Mesodermal cell (in vitro differentiated cells): ENCODE measurements around the gene EPHA2.

Experiments
- H3K27ac ChIP-seq: 2 replicates; pipeline ENCODE4 v1.7.0; 2013; ENCODE audit warnings: mild to moderate bottlenecking, low read depth, low read length, moderate library complexity; ENCODE audit not compliant: severe bottlenecking
- H3K36me3 ChIP-seq: 2 replicates; pipeline ENCODE4 v1.7.1; 2013; ENCODE audit warnings: mild to moderate bottlenecking, low read length, moderate library complexity; ENCODE audit not compliant: control insufficient read depth, insufficient read depth
- H3K4me1 ChIP-seq: one replicate; pipeline ENCODE4 v1.7.1; 2013; ENCODE audit warnings: mild to moderate bottlenecking, low read length; ENCODE audit not compliant: insufficient read depth, control insufficient read depth, poor library complexity, severe bottlenecking
- H3K4me3 ChIP-seq: 2 replicates; pipeline ENCODE4 v1.7.0; 2013; ENCODE audit warnings: low read length, control low read depth, mild to moderate bottlenecking; ENCODE audit not compliant: insufficient read depth, poor library complexity, severe bottlenecking; ENCODE audit errors: extremely low read depth
- H3K9me3 ChIP-seq: 2 replicates; pipeline ENCODE4 v1.7.1; 2013; ENCODE audit warnings: mild to moderate bottlenecking, low read length, moderate library complexity; ENCODE audit not compliant: control insufficient read depth
- WGBS, 2 experiments: methylation state at CpG; one replicate each; pipeline ENCODE4 v1.1.5; 2013; ENCODE audit warnings: missing lambda C conversion rate in 2 of 2; ENCODE audit not compliant: insufficient coverage in 2 of 2; 5-methylcytosine and 5-hydroxymethylcytosine counted together

Gene EPHA2

DNA sequence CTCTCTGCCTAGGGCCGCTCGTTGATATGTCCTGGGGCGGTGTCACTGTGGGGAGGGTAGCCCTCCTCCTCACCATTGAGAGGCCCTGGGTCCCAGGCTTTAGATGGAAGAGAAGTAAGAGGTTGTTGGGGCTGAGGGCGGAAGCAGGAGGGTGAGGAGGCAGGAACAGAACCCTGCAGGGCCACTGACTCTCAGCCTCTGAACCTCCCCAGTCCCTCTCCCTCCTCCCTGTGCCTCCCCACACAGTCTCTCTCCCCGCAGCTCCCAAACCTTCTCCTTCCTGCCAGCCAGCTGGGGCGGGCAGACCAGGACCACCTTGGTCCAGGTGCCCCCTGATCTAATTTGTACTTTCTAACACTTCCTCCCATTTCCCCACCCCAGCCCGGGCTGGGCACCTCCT lies 68.1 kb downstream of the EPHA2 start:
- no CpG with 5 or more reads among the region's 7 CpGs for WGBS, 2 experiments

DNA sequence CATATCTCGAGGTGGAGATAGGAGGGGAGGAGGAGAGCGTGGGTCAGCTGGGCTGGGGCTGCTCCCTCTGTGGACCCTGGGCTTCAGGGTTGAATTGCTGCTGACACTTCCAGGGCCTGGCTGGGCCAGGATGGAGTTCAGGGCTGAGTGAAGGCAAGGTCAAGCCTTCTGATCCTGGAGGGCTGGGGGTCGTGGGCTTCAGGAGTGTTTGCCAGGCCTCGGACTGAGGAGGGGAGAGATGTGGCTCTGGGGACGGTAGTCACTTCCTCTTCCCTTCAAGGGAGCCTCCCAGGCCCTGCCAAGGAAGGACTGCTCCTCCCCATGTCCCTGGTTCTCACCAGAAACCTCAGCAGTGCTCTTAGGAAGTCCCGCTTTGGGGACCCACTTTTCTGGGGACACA lies 70.3 kb downstream of the EPHA2 start:
- WGBS, 2 experiments, result 79 to 95% methylated on average over 3 to 5 of the region's 6 CpGs
- Histone ChIP-seq H3K4me3 (no peak overlapping the region), H3K4me1 (peaks cover 17% of the 10 kb centered on the region), H3K27ac (no peak overlapping the region), H3K36me3 (no peaks in the 10 kb centered on the region), H3K9me3 (no peaks in the 10 kb centered on the region)

More for the DNA sequence above, 68.1 kb downstream of the EPHA2 start:
- no peaks in the 10 kb centered on the region for H3K9me3 ChIP-seq
- peaks cover 17% of the 10 kb centered on the region for H3K4me1 ChIP-seq
- no peak overlapping the region for H3K4me3 ChIP-seq
- no peaks in the 10 kb centered on the region for H3K36me3 ChIP-seq
- no peak overlapping the region for H3K27ac ChIP-seq

DNA sequence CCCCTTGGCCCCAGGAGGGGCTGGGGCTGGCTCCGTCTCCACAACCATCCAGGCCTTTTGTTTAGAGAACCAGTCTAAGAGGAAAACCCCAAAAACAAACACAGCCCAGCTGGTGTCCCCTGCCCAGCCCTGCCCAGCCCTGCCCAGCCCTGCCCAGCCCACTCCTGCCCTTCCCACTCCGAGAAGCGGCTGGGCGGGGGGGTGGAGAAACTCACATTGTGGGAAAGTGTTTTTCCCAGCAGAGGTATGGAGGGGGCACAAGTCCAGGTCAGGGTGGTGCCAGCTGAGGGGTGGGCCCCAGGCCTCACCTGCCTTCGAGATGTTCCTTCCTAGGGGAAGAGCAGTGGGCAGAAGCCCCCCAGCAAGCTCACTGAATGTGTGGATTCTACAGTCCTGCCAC lies 72.4 kb downstream of the EPHA2 start:
- Histone ChIP-seq H3K4me3 (no peak overlapping the region), H3K9me3 (no peaks in the 10 kb centered on the region), H3K36me3 (no peaks in the 10 kb centered on the region), H3K27ac (no peak overlapping the region), H3K4me1 (peaks cover 12% of the 10 kb centered on the region)
- 86 to 100% methylated on average over 1 to 2 of the region's 5 CpGs for WGBS, 2 experiments

DNA sequence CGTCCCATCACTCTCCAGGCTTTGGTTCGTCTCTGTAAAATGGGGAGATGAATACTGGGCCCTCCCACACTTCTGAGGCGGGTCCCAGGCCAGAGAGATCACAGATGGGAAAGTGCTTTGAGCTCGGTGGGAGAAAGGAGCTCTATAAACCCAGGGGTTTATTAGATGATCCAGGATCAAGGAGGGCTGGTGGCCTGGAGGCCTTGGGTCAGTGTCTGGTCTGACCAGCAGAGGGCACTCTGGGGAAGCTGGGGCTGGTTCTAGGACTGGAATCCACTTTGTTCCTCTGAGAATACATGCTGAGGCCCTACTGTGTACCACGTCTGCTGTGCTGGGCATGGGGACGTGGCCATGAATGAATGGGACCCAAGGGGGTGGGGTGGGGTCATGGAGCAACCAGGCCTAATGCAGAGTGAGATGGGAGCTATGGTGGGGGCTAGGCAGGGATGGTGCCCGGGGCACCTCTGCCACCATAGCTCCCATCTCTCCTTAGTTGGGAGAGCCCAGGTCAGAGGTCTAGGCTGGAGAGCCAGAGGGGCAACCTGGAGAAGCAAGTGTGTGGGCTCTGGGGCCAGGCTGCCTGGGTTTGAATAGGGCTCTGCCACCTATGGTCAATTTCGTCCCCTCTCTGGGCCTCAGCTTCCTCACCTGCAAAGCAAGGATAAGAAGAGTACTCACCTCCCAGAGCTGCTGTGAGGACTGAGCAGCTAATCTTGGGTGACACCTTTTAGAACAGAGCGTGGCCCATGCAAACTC lies 73.4 kb downstream of the EPHA2 start:
- H3K27ac ChIP-seq, result no peak overlapping the region
- peaks cover 5% of the 10 kb centered on the region for H3K4me1 ChIP-seq
- H3K4me3 ChIP-seq, result no peak overlapping the region
- no peaks in the 10 kb centered on the region for H3K9me3 ChIP-seq
- 61 to 63% methylated on average over 8 to 9 of the region's 9 CpGs for WGBS, 2 experiments
- no peaks in the 10 kb centered on the region for H3K36me3 ChIP-seq

DNA sequence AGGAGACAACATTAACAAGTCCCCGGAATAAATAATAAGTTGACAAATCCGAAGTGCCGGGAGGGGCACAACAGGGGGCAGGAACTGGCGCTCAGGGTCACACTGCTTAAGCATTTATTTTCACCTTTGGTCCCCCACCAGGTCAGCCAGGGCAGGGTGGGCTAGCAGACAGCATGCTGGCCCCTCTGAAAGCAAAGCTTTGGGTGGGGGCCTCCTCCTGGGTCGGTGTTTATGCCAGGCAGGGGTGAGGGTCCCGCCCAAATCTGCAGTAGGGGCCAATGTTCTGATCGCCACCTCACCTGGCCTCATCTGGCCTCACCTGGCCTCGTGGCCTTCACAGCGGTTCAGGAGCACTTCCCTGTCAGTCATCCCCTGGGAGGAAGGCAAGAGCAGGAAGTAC lies 74.2 kb downstream of the EPHA2 start:
- Histone ChIP-seq H3K4me1 (peaks cover 7% of the 10 kb centered on the region), H3K36me3 (no peaks in the 10 kb centered on the region), H3K4me3 (no peak overlapping the region), H3K9me3 (no peaks in the 10 kb centered on the region), H3K27ac (no peak overlapping the region)
- 86 to 90% methylated on average over 8 to 9 of the region's 9 CpGs for WGBS, 2 experiments

DNA sequence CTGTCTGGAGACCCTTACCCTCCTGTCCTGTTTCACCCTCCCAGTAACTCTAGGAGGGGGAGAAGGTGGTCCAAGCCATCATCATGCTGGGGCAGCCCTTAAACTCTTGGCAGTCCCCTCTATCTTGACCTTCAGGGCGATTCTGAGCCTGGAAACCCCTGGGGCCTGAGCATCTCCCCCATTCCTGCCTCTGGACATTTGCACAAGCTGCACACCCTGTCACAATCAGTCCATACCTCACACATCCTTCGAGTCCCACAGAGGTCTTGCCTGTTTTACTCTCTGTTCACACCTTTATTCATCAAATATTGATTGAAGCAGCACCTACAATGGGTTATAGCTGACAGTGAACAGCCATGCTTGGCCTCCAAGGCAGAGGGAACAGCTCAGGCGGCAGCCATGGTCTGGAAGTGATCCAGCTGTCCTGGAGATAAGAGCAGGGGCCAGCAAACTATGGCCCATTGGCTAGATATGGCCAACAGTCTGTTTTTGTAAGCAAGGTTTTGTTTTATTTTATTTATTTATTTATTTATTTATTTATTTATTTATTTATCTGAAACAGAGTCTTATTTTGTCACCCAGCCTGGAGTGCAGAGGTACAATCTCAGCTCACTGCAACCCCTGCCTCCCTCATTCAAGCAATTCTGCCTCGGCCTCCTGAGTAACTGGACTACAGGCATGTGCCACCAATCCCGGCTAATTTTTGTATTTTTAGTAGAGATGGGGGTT lies 75.3 kb downstream of the EPHA2 start:
- peaks cover 17% of the 10 kb centered on the region for H3K4me1 ChIP-seq
- no peaks in the 10 kb centered on the region for H3K9me3 ChIP-seq
- H3K36me3 ChIP-seq, result no peaks in the 10 kb centered on the region
- no peak overlapping the region for H3K4me3 ChIP-seq
- 63 to 98% methylated on average over 1 to 3 of the region's 5 CpGs for WGBS, 2 experiments
- no peak overlapping the region for H3K27ac ChIP-seq

DNA sequence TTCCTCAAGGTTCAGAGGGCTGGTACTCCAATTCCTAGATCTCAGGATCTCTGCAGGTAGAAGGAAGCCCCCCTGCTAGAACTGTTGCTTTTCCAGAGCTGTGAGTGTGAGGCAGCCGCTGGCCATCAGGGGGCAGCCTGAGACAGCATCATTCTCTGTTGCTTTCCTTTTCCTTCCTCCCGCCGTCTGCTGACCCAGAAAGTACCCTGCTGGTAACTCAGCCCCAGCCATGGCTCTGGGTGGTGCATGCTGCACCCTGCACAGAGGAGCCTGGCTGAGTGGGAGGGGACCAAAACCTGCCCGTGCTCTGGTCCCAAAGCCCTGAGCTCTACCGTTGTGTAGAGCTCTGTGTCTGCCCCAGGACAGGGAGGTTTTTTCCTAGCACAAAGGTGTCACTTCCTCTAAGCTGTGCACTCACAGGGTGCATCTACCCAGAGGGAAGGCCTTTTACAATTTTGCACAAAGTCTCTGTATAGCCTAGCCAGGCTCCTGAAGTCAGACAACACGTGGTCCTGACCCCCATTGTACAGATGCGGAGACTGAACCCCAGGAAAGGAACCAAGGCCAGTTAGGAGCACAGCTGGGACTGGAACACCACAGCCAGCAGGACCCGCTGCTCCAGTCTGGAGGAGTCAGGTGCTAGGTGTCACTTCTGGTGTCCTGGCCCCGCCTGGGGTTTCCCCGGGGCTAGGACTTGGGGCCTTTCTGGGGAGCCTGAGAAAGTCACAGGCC lies 76.8 kb downstream of the EPHA2 start:
- Histone ChIP-seq H3K27ac (no peak overlapping the region), H3K4me1 (peaks cover 17% of the 10 kb centered on the region), H3K36me3 (no peaks in the 10 kb centered on the region), H3K9me3 (no peaks in the 10 kb centered on the region), H3K4me3 (no peak overlapping the region)
- WGBS, 2 experiments, result 33 to 34% methylated on average over 6 to 10 of the region's 10 CpGs

DNA sequence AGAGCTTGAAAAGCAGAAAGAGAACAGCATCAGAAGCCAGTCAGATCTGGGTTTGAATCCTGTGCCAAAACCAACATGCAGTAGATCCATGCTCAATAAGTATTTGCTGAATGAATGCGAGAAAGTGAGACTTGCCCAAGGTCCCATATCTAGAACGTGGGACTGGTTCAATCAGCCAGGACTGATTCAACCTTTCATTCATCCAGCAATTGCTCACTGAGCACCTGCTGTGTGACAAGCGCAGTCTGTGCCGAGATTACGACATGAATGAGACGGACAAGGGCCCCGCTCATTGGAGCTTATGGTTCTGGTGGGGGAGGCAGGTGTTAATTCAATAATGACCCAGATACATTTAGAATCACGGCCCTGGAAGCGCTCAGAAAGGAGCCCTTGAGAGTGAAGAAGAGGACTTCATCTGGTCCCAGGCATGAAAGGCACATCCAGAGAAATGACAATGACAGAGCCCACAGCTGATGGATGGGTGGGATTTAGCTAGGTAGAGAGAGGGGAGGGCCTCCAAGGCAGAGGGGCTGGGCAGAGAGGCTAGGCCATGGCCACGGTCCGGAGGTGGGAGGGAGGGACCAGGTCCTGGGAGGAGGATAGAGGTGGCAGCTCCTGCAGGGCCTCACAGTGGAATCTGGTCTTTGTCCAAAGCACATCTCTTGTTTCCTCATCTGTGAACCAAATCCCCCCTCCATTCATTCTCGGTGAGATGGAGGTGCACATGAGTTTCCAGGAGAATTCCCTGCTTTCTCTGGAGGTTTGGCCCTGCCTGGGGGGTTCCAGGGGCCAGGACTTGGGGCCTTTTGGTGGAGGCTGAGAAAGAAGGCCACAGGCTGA lies 78.2 kb downstream of the EPHA2 start:
- 94 to 96% methylated on average over 7 to 9 of the region's 12 CpGs for WGBS, 2 experiments
- Histone ChIP-seq H3K9me3 (no peaks in the 10 kb centered on the region), H3K27ac (no peak overlapping the region), H3K4me1 (peaks cover 17% of the 10 kb centered on the region), H3K36me3 (no peaks in the 10 kb centered on the region), H3K4me3 (no peak overlapping the region)

DNA sequence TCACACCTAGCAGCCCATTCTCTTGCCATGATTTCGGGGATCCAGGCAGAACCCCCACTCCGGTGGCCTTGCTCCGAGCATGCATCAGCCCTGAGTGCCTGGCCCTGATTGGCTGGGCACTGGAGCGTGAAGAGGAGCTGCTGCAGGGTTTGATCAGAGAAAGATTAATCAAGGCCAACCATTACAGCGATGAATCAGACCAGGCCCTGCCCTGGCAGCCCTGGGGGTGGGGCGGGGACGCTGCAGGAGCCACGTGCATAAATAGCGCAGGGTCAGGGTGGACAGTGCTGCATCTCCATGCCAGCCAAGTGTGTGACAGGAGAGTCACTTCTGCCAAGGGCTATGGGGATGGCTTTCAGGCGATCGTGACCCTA lies 79.0 kb downstream of the EPHA2 start:
- no peaks in the 10 kb centered on the region for H3K36me3 ChIP-seq
- 87 to 95% methylated on average over 9 to 11 of the region's 11 CpGs for WGBS, 2 experiments
- peaks cover 17% of the 10 kb centered on the region for H3K4me1 ChIP-seq
- H3K4me3 ChIP-seq, result no peak overlapping the region
- H3K27ac ChIP-seq, result no peak overlapping the region
- no peaks in the 10 kb centered on the region for H3K9me3 ChIP-seq
